Measurements from ENCODE around the gene ITPR2.
"Not testable (repeated sequence)": the region's sequence is repeated elsewhere in the genome, so short reads cannot be mapped to it uniquely, and the experiment has no call there.

The ITPR2 gene

DNA sequence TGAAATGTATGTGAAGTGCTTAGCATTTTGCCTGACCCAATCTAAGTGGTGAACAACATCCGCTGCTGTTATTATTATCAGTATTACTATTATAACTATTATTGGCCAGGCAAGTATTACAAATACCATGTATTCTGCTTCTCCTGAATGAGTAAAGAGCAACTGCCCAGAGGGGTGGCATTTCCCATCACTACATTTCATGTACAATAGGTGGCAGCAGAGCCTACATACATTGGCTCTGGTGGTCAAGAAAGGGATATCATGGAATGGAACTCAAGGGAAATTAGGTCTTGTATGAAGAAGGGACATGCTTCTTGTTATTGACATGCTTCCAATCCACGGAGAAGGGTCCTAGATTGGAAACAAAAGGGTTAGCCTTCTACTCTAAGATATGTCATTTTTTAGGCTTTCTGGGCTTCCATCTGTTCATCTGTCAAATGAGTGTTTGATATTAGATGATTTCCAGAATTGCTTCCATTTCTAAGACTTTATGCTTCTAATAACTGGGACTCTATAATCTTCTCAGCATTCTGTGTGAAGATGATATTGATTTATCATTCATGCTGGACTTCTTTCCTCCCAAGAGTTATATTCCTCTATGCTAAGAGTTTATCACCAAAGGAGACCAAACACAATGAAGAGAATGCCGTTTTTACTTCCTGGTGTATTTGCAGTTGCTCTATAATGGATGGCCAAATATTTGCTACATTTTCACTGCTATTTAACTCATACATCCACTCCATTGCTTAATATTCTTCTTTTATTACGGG lies 398.5 kb downstream of the ITPR2 start:
- no peak for DNase-seq

GRCh38 chr12:26433701-26434100 lies 399.3 kb downstream of the ITPR2 start:
- DNase-seq = not testable (repeated sequence)

GRCh38 chr12:26431211-26431610 lies 401.8 kb downstream of the ITPR2 start:
- DNase-seq = no peak

GRCh38 chr12:26430596-26430995 lies 402.4 kb downstream of the ITPR2 start:
- DNase-seq = not testable (repeated sequence)

- no peak for DNase-seq
Measured at GRCh38 chr12:26429070-26429691, 403.8 kb downstream of the ITPR2 start.

- DNase-seq = no peak
Measured at GRCh38 chr12:26428420-26428819, 404.6 kb downstream of the ITPR2 start.

DNA sequence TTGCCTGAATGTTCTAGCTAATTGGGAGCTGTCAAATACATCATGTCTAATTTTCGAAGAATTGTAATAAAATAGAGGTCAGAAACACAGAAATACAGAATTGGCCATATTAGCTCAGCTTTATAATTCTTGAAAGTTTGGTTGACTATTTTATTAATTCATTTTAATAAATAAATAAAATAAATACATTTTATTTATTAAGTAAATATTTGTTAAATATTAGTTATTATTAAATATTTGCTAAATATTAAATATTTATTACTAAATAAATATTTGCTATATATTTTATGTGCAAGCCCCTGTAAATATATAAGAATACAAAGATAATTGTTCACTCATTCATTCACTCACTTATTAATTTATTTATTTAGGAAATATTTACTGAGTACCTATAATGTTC lies 406.3 kb downstream of the ITPR2 start:
- no peak for DNase-seq

GRCh38 chr12:26425587-26426260 lies 407.3 kb downstream of the ITPR2 start:
- DNase-seq = no peak

DNA sequence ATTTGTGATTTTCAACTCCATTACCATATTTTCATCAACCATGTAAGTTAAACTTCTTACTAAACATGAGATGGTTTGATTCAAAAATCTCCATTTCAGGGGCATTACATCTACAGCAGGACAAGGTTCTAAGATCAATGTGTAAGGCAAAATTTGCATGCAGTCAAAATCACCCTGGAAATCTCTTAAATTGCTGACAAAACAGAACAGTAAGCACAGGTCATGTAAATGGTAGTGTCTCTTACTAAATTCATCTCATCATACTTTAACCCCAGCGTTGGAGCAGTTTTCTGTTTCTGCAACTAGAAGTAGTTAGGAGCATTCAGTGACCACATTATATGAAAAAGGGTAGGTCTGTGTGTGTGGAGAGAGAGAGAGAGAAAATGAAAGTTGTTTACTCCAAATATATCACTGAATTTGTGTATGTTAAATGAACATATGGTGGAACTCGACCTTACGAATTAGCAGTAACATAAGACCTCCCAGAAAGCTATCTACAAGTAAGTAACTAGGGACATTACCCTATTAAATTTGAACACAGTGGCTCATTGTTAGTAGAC lies 410.1 kb downstream of the ITPR2 start:
- DNase-seq = no peak

DNA sequence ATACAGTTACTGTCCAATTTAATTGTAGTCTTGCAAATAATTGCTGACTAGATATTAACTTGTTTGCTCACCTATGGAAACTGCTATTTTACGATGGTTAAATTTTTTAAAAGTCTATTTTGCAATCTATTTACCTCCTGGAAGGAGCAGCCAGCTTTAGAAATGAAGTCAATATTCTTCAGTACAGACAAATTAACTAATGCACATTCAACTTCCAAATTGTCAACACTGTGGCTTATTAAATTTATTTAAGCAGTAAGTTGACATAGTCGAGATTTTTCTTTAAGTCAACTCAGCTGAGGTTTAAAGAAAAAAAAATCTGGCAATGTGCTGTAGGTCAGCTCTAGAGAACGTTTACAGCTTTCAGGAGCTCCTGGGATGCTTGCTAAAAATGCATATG lies 416.4 kb downstream of the ITPR2 start:
- DNase-seq = no peak

DNA sequence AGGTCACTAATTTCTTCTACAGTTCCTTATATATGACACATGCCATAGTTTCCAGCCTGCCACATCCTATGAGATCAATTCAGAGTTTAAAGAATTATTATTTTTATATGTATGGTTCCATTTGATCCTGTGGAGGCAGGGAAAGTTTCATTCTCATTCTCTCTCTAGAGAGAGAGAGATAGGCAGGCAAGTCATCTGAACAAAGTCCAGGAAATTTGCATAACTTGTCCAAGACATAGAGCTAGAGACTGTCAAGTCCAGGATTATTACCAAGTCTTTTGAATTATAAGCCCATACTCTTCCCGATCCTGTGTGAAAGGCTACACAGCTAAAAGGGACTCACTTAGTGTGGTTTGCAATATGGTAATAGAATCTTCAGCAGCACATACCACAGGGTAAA lies 422.3 kb downstream of the ITPR2 start:
- DNase-seq = no peak

- no peak for DNase-seq
Measured at GRCh38 chr12:26406813-26407212, 426.2 kb downstream of the ITPR2 start.

- DNase-seq = no peak
Measured at GRCh38 chr12:26406391-26406790, 426.6 kb downstream of the ITPR2 start.

DNA sequence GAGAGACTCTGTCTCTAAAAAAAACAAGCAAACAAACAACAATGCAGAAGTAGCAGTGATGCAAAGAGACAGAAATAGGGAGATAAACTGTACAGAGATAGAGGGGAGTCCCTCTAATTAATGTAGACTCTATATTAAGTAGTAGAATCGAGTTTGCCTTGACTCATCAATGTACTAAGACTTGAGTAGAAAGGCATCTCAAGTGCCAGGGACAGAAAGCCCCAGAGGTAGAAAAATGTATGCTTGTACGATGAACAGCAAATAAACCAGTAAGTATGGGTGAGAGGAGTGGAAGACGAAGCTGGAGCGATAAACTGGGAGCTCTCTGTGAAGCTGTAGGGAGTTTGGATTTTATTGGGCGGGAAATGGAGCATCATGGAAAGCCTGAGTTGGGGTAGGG lies 429.4 kb downstream of the ITPR2 start:
- DNase-seq = no peak

- DNase-seq = no peak
Measured at GRCh38 chr12:26402648-26403047, 430.3 kb downstream of the ITPR2 start.

DNA sequence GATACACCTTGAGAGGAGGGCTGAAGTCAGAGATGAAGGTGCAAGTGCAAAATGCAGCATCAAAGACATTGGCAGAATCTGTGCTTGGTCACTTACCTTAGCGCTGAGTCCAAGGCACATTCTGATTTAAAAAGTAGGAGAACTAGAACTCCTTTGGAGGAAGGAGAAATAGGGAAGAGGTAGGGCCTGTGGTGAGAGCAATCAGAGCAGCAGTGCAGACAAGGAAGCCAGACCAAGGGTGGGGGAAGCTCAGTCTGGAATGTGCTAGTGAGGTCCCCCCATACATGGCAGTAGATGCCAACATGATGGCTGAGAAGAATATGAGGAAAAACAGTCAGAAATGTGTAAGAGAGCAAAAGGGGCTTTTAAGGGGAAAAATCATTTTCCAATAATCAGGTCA lies 431.1 kb downstream of the ITPR2 start:
- no peak for DNase-seq

DNA sequence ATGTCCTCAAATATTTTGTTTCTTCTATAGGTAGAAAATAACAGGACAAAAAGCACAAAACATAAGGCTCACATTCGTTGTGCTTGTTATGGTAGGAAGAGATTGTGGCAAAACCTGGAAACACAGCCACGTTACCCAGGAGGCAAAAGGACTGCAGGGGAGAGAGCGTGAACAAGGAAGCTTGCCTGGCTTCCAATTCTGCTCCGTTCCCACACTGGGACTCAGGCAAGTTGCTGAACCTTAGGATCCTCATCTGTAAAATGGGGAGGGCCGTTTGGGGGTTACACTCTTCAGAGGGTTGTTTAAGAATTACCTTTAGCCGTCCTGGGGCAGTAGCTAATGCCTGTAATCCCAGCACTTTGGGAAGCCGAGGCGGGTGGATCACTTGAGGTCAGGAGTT lies 432.4 kb downstream of the ITPR2 start:
- no peak for DNase-seq

DNA sequence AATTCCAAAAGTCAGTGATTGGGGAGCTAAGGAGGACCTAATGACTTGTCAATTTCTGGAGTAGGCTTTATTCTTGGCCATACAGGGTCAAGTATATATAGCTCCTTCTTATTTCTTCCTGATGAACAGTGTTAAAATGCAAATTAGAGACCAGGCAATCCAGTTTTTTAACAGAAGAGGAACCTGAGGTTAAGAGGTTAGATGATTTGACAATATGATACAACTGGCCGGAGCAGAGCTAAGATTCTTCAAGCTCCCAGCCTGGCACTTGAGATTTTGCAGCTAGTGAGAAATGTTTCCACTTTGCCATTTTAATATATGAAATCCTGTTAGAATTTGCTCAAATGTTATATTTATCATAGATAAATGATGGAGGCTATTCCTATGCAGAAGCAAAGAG lies 433.6 kb downstream of the ITPR2 start:
- DNase-seq = no peak

DNA sequence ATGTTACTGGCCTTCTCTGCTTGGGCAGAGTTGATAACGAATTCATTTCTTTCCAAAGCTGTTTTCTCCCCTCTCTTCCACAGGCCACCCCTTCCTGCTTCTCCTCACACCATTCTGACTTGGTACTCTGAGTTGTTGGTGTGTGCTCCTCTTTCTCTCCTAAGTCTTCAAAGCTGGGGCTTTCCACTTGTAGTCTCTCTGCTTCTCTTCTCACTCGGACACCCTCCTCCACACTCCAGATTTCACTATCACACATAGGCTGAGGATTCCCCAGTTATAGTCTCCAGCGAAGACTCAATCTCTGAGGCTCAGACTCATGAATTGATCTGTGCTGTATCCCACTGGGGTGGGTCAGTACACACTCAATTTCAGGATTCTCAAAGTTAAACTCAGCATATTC lies 436.6 kb downstream of the ITPR2 start:
- no peak for DNase-seq

- no peak for DNase-seq
Measured at GRCh38 chr12:26389343-26389742, 443.7 kb downstream of the ITPR2 start.

- no peak for DNase-seq
Measured at GRCh38 chr12:26384536-26384935, 448.5 kb downstream of the ITPR2 start.

- no peak for DNase-seq
Measured at GRCh38 chr12:26383041-26383440, 450.0 kb downstream of the ITPR2 start.

GRCh38 chr12:26380897-26381296 lies 452.1 kb downstream of the ITPR2 start:
- no peak for DNase-seq

Data from activated CD4-positive, alpha-beta T cell treated with anti-CD3 and anti-CD28 coated beads, Interleukin-2, amount 50 U/mL, for 48 hours (primary cell).